MM.1S (cell line): Measurements from ENCODE around the gene A2ML1.

Experiments
- CTCF ChIP-seq: fragments of 300-600 bp; sonication (generic); IDR thresholded peaks from 2 replicates; pipeline ENCODE4 v1.5.1; 2016; ENCODE audit warnings: antibody characterized with exemption, low read length, mixed read lengths
- EZH2 ChIP-seq: fragments of 300-600 bp; sonication (generic); optimal IDR thresholded peaks from 2 replicates; pipeline ENCODE3; 2017; ENCODE audit warnings: low read depth, mild to moderate bottlenecking, antibody characterized with exemption, low read length, mixed read lengths
- EZH2phosphoT487 ChIP-seq: fragments of 300-600 bp; sonication (generic); IDR thresholded peaks from 2 replicates; pipeline ENCODE4 v1.6.1; 2018; ENCODE audit warnings: antibody characterized with exemption, low read length

DNA sequence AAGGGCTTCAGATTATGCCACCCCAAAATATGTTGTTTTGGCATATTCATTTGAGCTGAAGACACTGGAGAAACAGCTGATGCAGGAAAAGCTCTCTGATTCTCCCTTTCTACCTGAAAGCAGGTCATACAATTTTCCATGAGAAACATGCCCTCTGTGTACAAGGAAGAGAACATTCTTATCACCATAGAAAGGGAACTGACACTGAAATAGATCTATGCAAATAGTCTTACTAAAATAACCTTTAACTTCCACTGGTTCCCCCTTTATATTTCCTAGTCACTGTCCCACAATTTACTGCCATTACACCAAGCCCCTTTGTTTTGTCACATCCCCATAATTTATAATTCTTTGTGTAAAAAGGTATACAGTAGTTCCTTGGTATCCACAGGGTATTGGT lies 82.2 kb downstream of the A2ML1 start:
- no peak for TF ChIP-seq CTCF
- TF ChIP-seq EZH2phosphoT487: no peak
- TF ChIP-seq EZH2: no peak
